Astrocyte (in vitro differentiated cells and primary cell): Measurements from ENCODE around the gene TNIK. TPM values are rescaled to one million over a fixed set of nuclear protein-coding genes. Genes with fewer than 3 reads are reported as not detected.

Experiments used
- DNase-seq: peaks from one replicate; pipeline ENCODE4 v3.0.0-alpha.2; 2010; ENCODE audit warnings: low read depth
- FAIRE-seq: peaks from 2 replicates; lab custom pipeline; 2011; peaks lifted over from hg19 to GRCh38; lab: Jason Lieb, UNC
- H2AFZ ChIP-seq: 2 replicates; pipeline ENCODE4 v1.6.0; 2012; ENCODE audit warnings: low read depth, low read length, inconsistent platforms
- H3K27ac ChIP-seq: 2 replicates; pipeline ENCODE4 v1.5.1; 2011; ENCODE audit warnings: low read depth, low read length, inconsistent platforms
- H3K27me3 ChIP-seq: 2 replicates; pipeline ENCODE4 v1.6.0; 2011; ENCODE audit warnings: low read length, inconsistent platforms; ENCODE audit not compliant: insufficient read depth
- H3K36me3 ChIP-seq: 2 replicates; pipeline ENCODE4 v1.5.1; 2011; ENCODE audit warnings: low read length, inconsistent platforms; ENCODE audit not compliant: insufficient read depth
- H3K4me1 ChIP-seq: 2 replicates; pipeline ENCODE4 v1.5.1; 2011; ENCODE audit warnings: low read length, inconsistent platforms; ENCODE audit not compliant: insufficient read depth
- H3K4me2 ChIP-seq: 2 replicates; pipeline ENCODE4 v1.6.0; 2012; ENCODE audit warnings: low read length, inconsistent platforms
- H3K4me3 ChIP-seq: 2 replicates; pipeline ENCODE4 v1.5.1; 2011; ENCODE audit warnings: low read depth, mild to moderate bottlenecking, low read length, inconsistent platforms; ENCODE audit not compliant: insufficient read depth
- H3K79me2 ChIP-seq: 2 replicates; pipeline ENCODE4 v1.6.0; 2012; ENCODE audit warnings: mild to moderate bottlenecking, low read length, inconsistent platforms; ENCODE audit not compliant: insufficient read depth
- H3K9ac ChIP-seq: 2 replicates; pipeline ENCODE4 v1.6.0; 2012; ENCODE audit warnings: mild to moderate bottlenecking, low read length, inconsistent platforms
- H3K9me3 ChIP-seq: 2 replicates; pipeline ENCODE4 v1.5.1; 2012; ENCODE audit warnings: low read depth, mild to moderate bottlenecking, low read length, inconsistent platforms; ENCODE audit not compliant: insufficient read depth
- H4K20me1 ChIP-seq: 2 replicates; pipeline ENCODE4 v1.6.0; 2012; ENCODE audit warnings: low read length, inconsistent platforms; ENCODE audit not compliant: insufficient read depth
- H3K27ac Mint-ChIP-seq: one replicate; pipeline ENCODE4 v1.8.0; 2021; ENCODE audit warnings: mild to moderate bottlenecking, mixed read lengths; ENCODE audit not compliant: unreplicated experiment
- H3K27me3 Mint-ChIP-seq: one replicate; pipeline ENCODE4 v1.8.0; 2021; ENCODE audit warnings: low read depth, mixed read lengths; ENCODE audit not compliant: unreplicated experiment
- H3K36me3 Mint-ChIP-seq: one replicate; pipeline ENCODE4 v1.8.0; 2021; ENCODE audit warnings: low read depth, mixed read lengths; ENCODE audit not compliant: unreplicated experiment
- H3K4me1 Mint-ChIP-seq: one replicate; pipeline ENCODE4 v1.8.0; 2021; ENCODE audit warnings: low read depth, mixed read lengths; ENCODE audit not compliant: unreplicated experiment
- H3K4me3 Mint-ChIP-seq: one replicate; pipeline ENCODE4 v1.8.0; 2021; ENCODE audit warnings: mild to moderate bottlenecking, moderate library complexity, mixed read lengths; ENCODE audit not compliant: unreplicated experiment
- H3K9me3 Mint-ChIP-seq: one replicate; pipeline ENCODE4 v1.8.0; 2021; ENCODE audit warnings: mild to moderate bottlenecking, mixed read lengths; ENCODE audit not compliant: unreplicated experiment
- CTCF ChIP-seq: IDR thresholded peaks from 2 replicates; pipeline ENCODE4 v1.5.1; 2011; ENCODE audit warnings: low read depth, mild to moderate bottlenecking, inconsistent platforms, low read length, moderate library complexity; ENCODE audit not compliant: insufficient read depth
- EZH2 ChIP-seq: IDR thresholded peaks from 2 replicates; pipeline ENCODE4 v1.6.1; 2012; ENCODE audit warnings: mild to moderate bottlenecking, low read length, inconsistent platforms; ENCODE audit not compliant: insufficient read depth
- total RNA-seq: library from RNA; stranded (reverse); gene quantifications from 2 replicates; pipeline ENCODE4 v1.2.1, GENCODE V29; 2021

TNIK gene
- total RNA-seq, 1 donor from 2014 or later: 70.0 TPM

GRCh38 chr3:171330938-171331337, 129.3 kb downstream of the TNIK start:
- Histone ChIP-seq H2AFZ (no peak overlapping the region), H3K9ac (no peak overlapping the region), H3K9me3 (no peaks in the 10 kb centered on the region), H3K4me2 (no peak overlapping the region), H3K36me3 (no peaks in the 10 kb centered on the region), H3K27ac (no peak overlapping the region), H3K4me3 (no peak overlapping the region), H4K20me1 (peaks cover 4% of the 10 kb centered on the region), H3K4me1 (no peaks in the 10 kb centered on the region), H3K27me3 (no peaks in the 10 kb centered on the region), H3K79me2 (no peaks in the 10 kb centered on the region)
- no peak for FAIRE-seq
- H3K4me1 Mint-ChIP-seq: peaks cover 31% of the 10 kb centered on the region
- H3K36me3 Mint-ChIP-seq: peaks cover 2% of the 10 kb centered on the region
- no peak for DNase-seq
- TF ChIP-seq CTCF (no peak), EZH2 (no peak)
- H3K4me3 Mint-ChIP-seq: no peak overlapping the region
- H3K9me3 Mint-ChIP-seq: no peaks in the 10 kb centered on the region
- no peaks in the 10 kb centered on the region for H3K27me3 Mint-ChIP-seq
- H3K27ac Mint-ChIP-seq: no peak overlapping the region

DNA sequence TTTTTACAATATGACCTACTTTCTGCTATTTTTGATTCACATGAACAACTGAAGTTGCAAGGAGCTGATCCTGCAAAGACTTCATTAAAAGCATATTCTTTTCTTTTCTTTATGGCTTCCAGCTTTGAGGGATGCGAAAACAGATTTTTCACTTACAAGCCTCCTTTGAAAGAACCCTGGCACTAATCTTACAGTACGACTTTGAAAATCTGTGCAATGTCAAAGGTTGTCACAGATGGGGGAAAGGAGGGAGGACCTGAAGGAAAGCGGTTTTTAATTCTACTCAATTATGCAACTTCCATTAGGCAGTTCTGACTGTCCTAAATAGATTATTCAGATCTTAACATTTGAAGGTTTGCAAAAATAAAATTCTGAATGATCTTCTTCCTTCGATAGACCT, 130.5 kb downstream of the TNIK start:
- no peak overlapping the region for H3K4me3 ChIP-seq

More for the DNA sequence above, 130.5 kb downstream of the TNIK start:
- no peak overlapping the region for H3K4me2 ChIP-seq
- H4K20me1 ChIP-seq: peaks cover 4% of the 10 kb centered on the region
- no peak overlapping the region for H3K27ac ChIP-seq
- Mint-ChIP-seq H3K4me3 (no peak overlapping the region), H3K27me3 (no peaks in the 10 kb centered on the region), H3K36me3 (no peaks in the 10 kb centered on the region), H3K4me1 (peaks cover 28% of the 10 kb centered on the region), H3K9me3 (no peaks in the 10 kb centered on the region), H3K27ac (no peak overlapping the region)
- no peaks in the 10 kb centered on the region for H3K4me1 ChIP-seq
- no peaks in the 10 kb centered on the region for H3K27me3 ChIP-seq
- no peak for FAIRE-seq
- no peaks in the 10 kb centered on the region for H3K36me3 ChIP-seq
- no peak overlapping the region for H3K9ac ChIP-seq
- no peaks in the 10 kb centered on the region for H3K9me3 ChIP-seq
- no peak for TF ChIP-seq CTCF
- no peak for TF ChIP-seq EZH2
- no peaks in the 10 kb centered on the region for H3K79me2 ChIP-seq
- DNase-seq: no peak
- H2AFZ ChIP-seq: no peak overlapping the region
